ENCODE data around the gene CEMP1.

- TF ChIP-seq POLR2A (IDR thresholded peaks at IDR 0.05) (no peak), POLR2AphosphoS5 (IDR thresholded peaks at IDR 0.05; ENCODE audit: insufficient read depth in 1 of 2, low read depth in 1 of 2) (no peak)
- TF ChIP-seq, protein P1, sequence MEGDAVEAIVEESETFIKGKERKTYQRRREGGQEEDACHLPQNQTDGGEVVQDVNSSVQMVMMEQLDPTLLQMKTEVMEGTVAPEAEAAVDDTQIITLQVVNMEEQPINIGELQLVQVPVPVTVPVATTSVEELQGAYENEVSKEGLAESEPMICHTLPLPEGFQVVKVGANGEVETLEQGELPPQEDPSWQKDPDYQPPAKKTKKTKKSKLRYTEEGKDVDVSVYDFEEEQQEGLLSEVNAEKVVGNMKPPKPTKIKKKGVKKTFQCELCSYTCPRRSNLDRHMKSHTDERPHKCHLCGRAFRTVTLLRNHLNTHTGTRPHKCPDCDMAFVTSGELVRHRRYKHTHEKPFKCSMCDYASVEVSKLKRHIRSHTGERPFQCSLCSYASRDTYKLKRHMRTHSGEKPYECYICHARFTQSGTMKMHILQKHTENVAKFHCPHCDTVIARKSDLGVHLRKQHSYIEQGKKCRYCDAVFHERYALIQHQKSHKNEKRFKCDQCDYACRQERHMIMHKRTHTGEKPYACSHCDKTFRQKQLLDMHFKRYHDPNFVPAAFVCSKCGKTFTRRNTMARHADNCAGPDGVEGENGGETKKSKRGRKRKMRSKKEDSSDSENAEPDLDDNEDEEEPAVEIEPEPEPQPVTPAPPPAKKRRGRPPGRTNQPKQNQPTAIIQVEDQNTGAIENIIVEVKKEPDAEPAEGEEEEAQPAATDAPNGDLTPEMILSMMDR (IDR thresholded peaks at IDR 0.05), result no peak
These were observed 19.0 kb downstream of the CEMP1 start for GRCh38 chr16:2511996-2512734.

Measured in vagina (tissue), 2 donors.